ENCODE data around the gene FAHD2A.
"Not testable (repeated sequence)": the region's sequence is repeated elsewhere in the genome, so short reads cannot be mapped to it uniquely, and the experiment has no call there.

The FAHD2A gene

GRCh38 chr2:95390881-95391321, 11.6 kb upstream of the FAHD2A start:
- no peak for DNase-seq (ENCODE audit: low spot score)

GRCh38 chr2:95391641-95392310, 10.7 kb upstream of the FAHD2A start:
- no peak for DNase-seq (ENCODE audit: low spot score)

GRCh38 chr2:95392320-95392719, 10.2 kb upstream of the FAHD2A start:
- no peak for DNase-seq (ENCODE audit: low spot score)

GRCh38 chr2:95392730-95393455, 9.6 kb upstream of the FAHD2A start:
- no peak for DNase-seq (ENCODE audit: low spot score)

GRCh38 chr2:95393901-95394300, 8.6 kb upstream of the FAHD2A start:
- no peak for DNase-seq (ENCODE audit: low spot score)

- DNase-seq (ENCODE audit: low spot score) = no peak
Measured at GRCh38 chr2:95399061-95399460, 3.4 kb upstream of the FAHD2A start.

GRCh38 chr2:95401480-95401879, 1.0 kb upstream of the FAHD2A start:
- DNase-seq (ENCODE audit: low spot score) = no peak

GRCh38 chr2:95402004-95402369, 521 bp upstream of the FAHD2A start:
- DNase-seq (ENCODE audit: low spot score) = not testable (repeated sequence)

- DNase-seq (ENCODE audit: low spot score) = not testable (repeated sequence)
Measured at GRCh38 chr2:95403204-95403721, 755 bp downstream of the FAHD2A start.

- not testable (repeated sequence) for DNase-seq (ENCODE audit: low spot score)
Measured at GRCh38 chr2:95403824-95404223, 1.3 kb downstream of the FAHD2A start.

GRCh38 chr2:95404676-95405075, 2.2 kb downstream of the FAHD2A start:
- not testable (repeated sequence) for DNase-seq (ENCODE audit: low spot score)

- DNase-seq (ENCODE audit: low spot score) = not testable (repeated sequence)
Measured at GRCh38 chr2:95411239-95411638, 8.7 kb downstream of the FAHD2A start.

- DNase-seq (ENCODE audit: low spot score) = peak; percentile 62
Measured at GRCh38 chr2:95414015-95414594, 11.6 kb downstream of the FAHD2A start.

- not testable (repeated sequence) for DNase-seq (ENCODE audit: low spot score)
Measured at GRCh38 chr2:95415138-95415537, 12.6 kb downstream of the FAHD2A start.

- DNase-seq (ENCODE audit: low spot score) = not testable (repeated sequence)
Measured at GRCh38 chr2:95415561-95415960, 13.1 kb downstream of the FAHD2A start.

- DNase-seq (ENCODE audit: low spot score) = not testable (repeated sequence)
Measured at GRCh38 chr2:95427196-95427867, 24.8 kb downstream of the FAHD2A start.

GRCh38 chr2:95429748-95430467, 27.4 kb downstream of the FAHD2A start:
- DNase-seq (ENCODE audit: low spot score) = not testable (repeated sequence)

- DNase-seq (ENCODE audit: low spot score) = not testable (repeated sequence)
Measured at GRCh38 chr2:95433373-95433772, 30.9 kb downstream of the FAHD2A start.

GRCh38 chr2:95433973-95434372, 31.5 kb downstream of the FAHD2A start:
- not testable (repeated sequence) for DNase-seq (ENCODE audit: low spot score)

GRCh38 chr2:95434507-95435076, 32.1 kb downstream of the FAHD2A start:
- not testable (repeated sequence) for DNase-seq (ENCODE audit: low spot score)

Measured in LoVo (cell line).